ENCODE measurements around the gene LPAR1. TPM values are rescaled to one million over a fixed set of nuclear protein-coding genes. Genes with fewer than 3 reads are reported as not detected.

The LPAR1 gene
- total and polyA plus RNA-seq, 2 of the 8 experiments (the other 6 are each of a cell fraction or from before 2014, with no cell fraction given), result 3.4 to 5.1 TPM

- H3K4me3 ChIP-seq (ENCODE audit: extremely low read depth in 1 of 4, insufficient read depth in 2 of 4, low read depth in 3 of 4, low read length in 4 of 4), result no peak overlapping the region
- H3K4ac ChIP-seq (replicated peaks; ENCODE audit: insufficient read length, low read depth, low read length), result no peak overlapping the region
- H3K4me2 ChIP-seq (ENCODE audit: insufficient read depth in 1 of 2, low read depth in 2 of 2, low read length in 2 of 2), result no peak overlapping the region
- FAIRE-seq (no peak), DNase-seq (ENCODE audit: low read depth in 1 of 2, low spot score in 2 of 2) (no peak)
- H2BK5ac ChIP-seq (ENCODE audit: low read depth, low read length), result no peak overlapping the region
- H3K23me2 ChIP-seq (ENCODE audit: low read depth, low read length), result no peaks in the 10 kb centered on the region
- H3K79me2 ChIP-seq (ENCODE audit: control insufficient read depth in 1 of 2, insufficient read depth in 2 of 2, low read length in 2 of 2), result no peaks in the 10 kb centered on the region
- H2AFZ ChIP-seq (ENCODE audit: low read length), result no peak overlapping the region
- no peaks in the 10 kb centered on the region for H3K36me3 ChIP-seq (ENCODE audit: control insufficient read depth in 2 of 4, insufficient read depth in 4 of 4, low read length in 3 of 4)
- no peak overlapping the region for H2BK12ac ChIP-seq (ENCODE audit: low read depth, low read length)
- H2AK5ac ChIP-seq (ENCODE audit: low read depth, low read length), result no peak overlapping the region
- POLR2A ChIA-PET (ENCODE audit: partially characterized antibody), result interaction anchor here (0.6 kb wide), 1 partner anchor 702 kb away, joined by 3 read pairs; no protein-coding TSS in a partner anchor
- H3K23ac ChIP-seq (ENCODE audit: insufficient read length), result no peak overlapping the region
- H4K20me1 ChIP-seq (replicated peaks in 1 of 2; ENCODE audit: control insufficient read depth in 1 of 2, insufficient read depth in 2 of 2, low read length in 2 of 2), result no peaks in the 10 kb centered on the region
- H3K79me1 ChIP-seq (ENCODE audit: low read depth, low read length), result no peaks in the 10 kb centered on the region
- 83% methylated on average over 2 of the region's 2 CpGs; no CpG with 5 or more reads in 1 of the 2 experiments for WGBS, 2 experiments (ENCODE audit: extremely low coverage in 1 of 2, insufficient coverage in 1 of 2, insufficient read length in 1 of 2, insufficient replicate concordance in 2 of 2, low coverage in 1 of 2, low lambda C conversion rate in 2 of 2, missing lambda C conversion rate in 1 of 2)
- CTCF ChIA-PET (ENCODE audit: partially characterized antibody), result no interaction called here
- no peak overlapping the region for H3K18ac ChIP-seq (ENCODE audit: extremely low read depth, low read length)
- no peak overlapping the region for H2BK20ac ChIP-seq (ENCODE audit: low read length)
- H4K91ac ChIP-seq (replicated peaks; ENCODE audit: insufficient read length, low read length), result no peak overlapping the region
- H4K5ac ChIP-seq (ENCODE audit: insufficient read length, low read depth, low read length), result no peak overlapping the region
- H3K9ac ChIP-seq (replicated peaks in 1 of 4; ENCODE audit: extremely low read depth in 1 of 4, low read depth in 3 of 4, low read length in 3 of 4), result no peak overlapping the region
- H4K8ac ChIP-seq (ENCODE audit: extremely low read depth, insufficient read depth, low read length), result no peak overlapping the region
- no peak overlapping the region for H3K27ac ChIP-seq (ENCODE audit: low read depth, low read length)
- H3K9me3 ChIP-seq (ENCODE audit: insufficient read depth in 2 of 2, low read depth in 1 of 2, low read length in 1 of 2), result peaks cover 0 to 4% of the 10 kb centered on the region in 2 experiments; a peak in 1 of 4 replicates
- no peaks in the 10 kb centered on the region for H3K4me1 ChIP-seq (replicated peaks in 1 of 4; ENCODE audit: control insufficient read depth in 3 of 4, insufficient read depth in 4 of 4, low read length in 3 of 4)
- no peak overlapping the region for H3K14ac ChIP-seq (ENCODE audit: insufficient read length)
- H2BK15ac ChIP-seq (ENCODE audit: low read length), result no peak overlapping the region
- H3K27me3 ChIP-seq (replicated peaks in 1 of 4; ENCODE audit: control insufficient read depth in 3 of 4, extremely low read depth in 1 of 4, insufficient read depth in 3 of 4, low read length in 3 of 4), result no peaks in the 10 kb centered on the region
- no peak overlapping the region for H3K56ac ChIP-seq (replicated peaks; ENCODE audit: insufficient read length, low read depth, low read length)
- H2BK120ac ChIP-seq (replicated peaks; ENCODE audit: low read depth, low read length), result no peak overlapping the region
- TF ChIP-seq POLR2AphosphoS5 (IDR thresholded peaks at IDR 0.05; ENCODE audit: low read depth, low read length) (no peak), SP1 (IDR thresholded peaks at IDR 0.05; ENCODE audit: low read depth, low read length) (no peak), TAF1 (IDR thresholded peaks at IDR 0.05; ENCODE audit: low read depth, low read length) (no peak), SAP30 (IDR thresholded peaks at IDR 0.05; ENCODE audit: insufficient read depth, insufficient replicate concordance, low read length) (no peak), FOSL1 (IDR thresholded peaks at IDR 0.05; ENCODE audit: insufficient read depth, low read depth, low read length) (no peak), SP4 (IDR thresholded peaks at IDR 0.05; ENCODE audit: low read length) (no peak), ASH2L (IDR thresholded peaks at IDR 0.05; ENCODE audit: low read length) (no peak)
- TF ChIP-seq, protein P1, sequence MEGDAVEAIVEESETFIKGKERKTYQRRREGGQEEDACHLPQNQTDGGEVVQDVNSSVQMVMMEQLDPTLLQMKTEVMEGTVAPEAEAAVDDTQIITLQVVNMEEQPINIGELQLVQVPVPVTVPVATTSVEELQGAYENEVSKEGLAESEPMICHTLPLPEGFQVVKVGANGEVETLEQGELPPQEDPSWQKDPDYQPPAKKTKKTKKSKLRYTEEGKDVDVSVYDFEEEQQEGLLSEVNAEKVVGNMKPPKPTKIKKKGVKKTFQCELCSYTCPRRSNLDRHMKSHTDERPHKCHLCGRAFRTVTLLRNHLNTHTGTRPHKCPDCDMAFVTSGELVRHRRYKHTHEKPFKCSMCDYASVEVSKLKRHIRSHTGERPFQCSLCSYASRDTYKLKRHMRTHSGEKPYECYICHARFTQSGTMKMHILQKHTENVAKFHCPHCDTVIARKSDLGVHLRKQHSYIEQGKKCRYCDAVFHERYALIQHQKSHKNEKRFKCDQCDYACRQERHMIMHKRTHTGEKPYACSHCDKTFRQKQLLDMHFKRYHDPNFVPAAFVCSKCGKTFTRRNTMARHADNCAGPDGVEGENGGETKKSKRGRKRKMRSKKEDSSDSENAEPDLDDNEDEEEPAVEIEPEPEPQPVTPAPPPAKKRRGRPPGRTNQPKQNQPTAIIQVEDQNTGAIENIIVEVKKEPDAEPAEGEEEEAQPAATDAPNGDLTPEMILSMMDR (IDR thresholded peaks at IDR 0.05; ENCODE audit: control extremely low read depth in 1 of 3, insufficient read depth in 1 of 3, low read depth in 1 of 3, low read length in 3 of 3), result no peak
Measured at GRCh38 chr9:110916403-110916802, 121.9 kb downstream of the LPAR1 start.
